CD4-positive, CD25-positive, alpha-beta regulatory T cell (primary cell): ENCODE results near the gene ALOX15. TPM values are rescaled to one million over a fixed set of nuclear protein-coding genes. Genes with fewer than 3 reads are reported as not detected.

ENCODE experiments used
- ATAC-seq, 2 donors: fragments of 150-1000 bp; cut with Tn5 transposase; one replicate each; pipeline ENCODE4 v1.10.0; 2021; ENCODE audit warnings: low read depth in 2 of 2, moderate number of reproducible peaks in 2 of 2, moderate library complexity in 1 of 2
- DNase-seq, 3 donors: peaks; one replicate each; pipeline versions ENCODE4 v3.0.0 to v3.0.0-alpha.2; 2012 to 2022; ENCODE audit warnings: mixed read lengths in 1 of 3
- H3K27ac ChIP-seq: one replicate; pipeline ENCODE4 v1.7.0; 2013; ENCODE audit warnings: mild to moderate bottlenecking, low read length; ENCODE audit not compliant: insufficient read depth, poor library complexity, severe bottlenecking
- H3K27me3 ChIP-seq: one replicate; pipeline ENCODE4 v1.7.0; 2013; ENCODE audit warnings: low read length; ENCODE audit not compliant: control insufficient read depth, insufficient read depth
- H3K36me3 ChIP-seq: one replicate; pipeline ENCODE4 v1.7.0; 2013; ENCODE audit warnings: mild to moderate bottlenecking, low read length, moderate library complexity; ENCODE audit not compliant: control insufficient read depth, insufficient read depth
- H3K4me1 ChIP-seq: 2 replicates; pipeline ENCODE4 v1.7.0; 2013; ENCODE audit warnings: mild to moderate bottlenecking, low read length; ENCODE audit not compliant: insufficient read depth, control insufficient read depth, poor library complexity, severe bottlenecking
- H3K4me3 ChIP-seq: one replicate; pipeline ENCODE4 v1.7.0; 2013; ENCODE audit warnings: low read depth, mild to moderate bottlenecking, low read length, moderate library complexity
- H3K9me3 ChIP-seq, 2 experiments: 1 replicate in 1 of 2; 2 replicates in 1 of 2; pipeline ENCODE4 v1.7.0; 2013; ENCODE audit warnings: low read length in 2 of 2, mild to moderate bottlenecking in 1 of 2, moderate library complexity in 1 of 2; ENCODE audit not compliant: control insufficient read depth in 2 of 2
- H3K27ac Mint-ChIP-seq, 3 donors: one replicate each; pipeline ENCODE4 v1.8.0; 2020 to 2022; ENCODE audit warnings: mild to moderate bottlenecking in 3 of 3, mixed read lengths in 3 of 3, moderate library complexity in 2 of 3
- H3K27me3 Mint-ChIP-seq: one replicate; pipeline ENCODE4 v1.8.0; 2022; ENCODE audit warnings: mild to moderate bottlenecking, mixed read lengths
- H3K36me3 Mint-ChIP-seq: one replicate; pipeline ENCODE4 v1.8.0; 2020; ENCODE audit warnings: mixed read lengths
- H3K4me1 Mint-ChIP-seq, 4 donors: one replicate each; pipeline ENCODE4 v1.8.0; 2020 to 2022; ENCODE audit warnings: mixed read lengths in 4 of 4, mild to moderate bottlenecking in 1 of 4
- H3K4me3 Mint-ChIP-seq, 4 donors: one replicate each; pipeline ENCODE4 v1.8.0; 2020 to 2022; ENCODE audit warnings: mild to moderate bottlenecking in 4 of 4, mixed read lengths in 4 of 4, moderate library complexity in 3 of 4
- H3K9me3 Mint-ChIP-seq, 7 donors: one replicate each; pipeline ENCODE4 v1.8.0; 2020 to 2022; ENCODE audit warnings: mixed read lengths in 7 of 7, mild to moderate bottlenecking in 3 of 7, moderate library complexity in 2 of 7
- polyA plus RNA-seq, 4 donors: library from polyadenylated mRNA; unstranded; fragments of 300-500 nt; fragmentation: Illumina TruSeq; gene quantifications; one replicate each; pipeline ENCODE4 v1.2.3, GENCODE V29; 2021
- total RNA-seq: library from RNA; stranded (reverse); gene quantifications from one replicate; pipeline ENCODE4 v1.2.3, GENCODE V29; 2022

The ALOX15 gene
- total and polyA plus RNA-seq, 5 donors from 2014 or later = not detected

DNA sequence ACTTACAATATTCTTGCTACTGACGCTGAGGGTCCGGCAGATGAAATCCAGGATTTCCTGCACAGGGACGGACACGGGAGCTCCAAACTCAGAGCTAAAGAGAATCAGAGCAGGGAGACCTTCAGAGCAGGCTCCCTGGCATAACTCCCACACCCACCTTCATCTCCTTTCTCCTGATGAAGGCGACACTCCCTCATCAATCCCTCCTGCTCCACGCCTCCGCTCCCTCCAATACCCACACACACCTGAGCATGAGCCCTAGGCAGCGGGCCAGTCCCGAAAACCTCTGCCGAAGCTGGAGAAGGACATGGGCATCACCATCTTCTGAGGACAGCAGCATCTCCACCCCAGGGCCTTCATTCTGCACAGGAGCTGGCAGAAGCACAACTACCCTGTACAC lies 34.3 kb upstream of the ALOX15 start:
- peaks cover 48% of the 10 kb centered on the region for H3K36me3 Mint-ChIP-seq
- DNase-seq (no peak), ATAC-seq (no peak)
- H3K27ac ChIP-seq = no peak overlapping the region
- H3K4me3 ChIP-seq = no peak overlapping the region
- no peaks in the 10 kb centered on the region for H3K9me3 Mint-ChIP-seq
- H3K4me1 ChIP-seq = no peaks in the 10 kb centered on the region
- no peaks in the 10 kb centered on the region for H3K9me3 ChIP-seq
- peaks cover 82% of the 10 kb centered on the region for H3K36me3 ChIP-seq
- H3K27ac Mint-ChIP-seq = no peak overlapping the region
- H3K27me3 ChIP-seq = no peaks in the 10 kb centered on the region
- no peaks in the 10 kb centered on the region for H3K27me3 Mint-ChIP-seq
- H3K4me3 Mint-ChIP-seq = no peak overlapping the region
- peaks cover 0 to 5% (median 0%) of the 10 kb centered on the region in 4 donors for H3K4me1 Mint-ChIP-seq

- H3K36me3 ChIP-seq = peaks cover 79% of the 10 kb centered on the region
- Mint-ChIP-seq H3K36me3 (peaks cover 45% of the 10 kb centered on the region), H3K4me3 (no peak overlapping the region), H3K27me3 (no peaks in the 10 kb centered on the region), H3K27ac (peak overlapping the region in 1 of 3 donors; percentile 41), H3K4me1 (peaks cover 0 to 4% (median 0%) of the 10 kb centered on the region in 4 donors), H3K9me3 (no peaks in the 10 kb centered on the region)
- no peak overlapping the region for H3K27ac ChIP-seq
- no peak overlapping the region for H3K4me3 ChIP-seq
- no peaks in the 10 kb centered on the region for H3K27me3 ChIP-seq
- H3K4me1 ChIP-seq = no peaks in the 10 kb centered on the region
- no peak for DNase-seq
- H3K9me3 ChIP-seq = no peaks in the 10 kb centered on the region
- ATAC-seq = no peak
These were observed 33.2 kb upstream of the ALOX15 start for GRCh38 chr17:4674685-4674998.

DNA sequence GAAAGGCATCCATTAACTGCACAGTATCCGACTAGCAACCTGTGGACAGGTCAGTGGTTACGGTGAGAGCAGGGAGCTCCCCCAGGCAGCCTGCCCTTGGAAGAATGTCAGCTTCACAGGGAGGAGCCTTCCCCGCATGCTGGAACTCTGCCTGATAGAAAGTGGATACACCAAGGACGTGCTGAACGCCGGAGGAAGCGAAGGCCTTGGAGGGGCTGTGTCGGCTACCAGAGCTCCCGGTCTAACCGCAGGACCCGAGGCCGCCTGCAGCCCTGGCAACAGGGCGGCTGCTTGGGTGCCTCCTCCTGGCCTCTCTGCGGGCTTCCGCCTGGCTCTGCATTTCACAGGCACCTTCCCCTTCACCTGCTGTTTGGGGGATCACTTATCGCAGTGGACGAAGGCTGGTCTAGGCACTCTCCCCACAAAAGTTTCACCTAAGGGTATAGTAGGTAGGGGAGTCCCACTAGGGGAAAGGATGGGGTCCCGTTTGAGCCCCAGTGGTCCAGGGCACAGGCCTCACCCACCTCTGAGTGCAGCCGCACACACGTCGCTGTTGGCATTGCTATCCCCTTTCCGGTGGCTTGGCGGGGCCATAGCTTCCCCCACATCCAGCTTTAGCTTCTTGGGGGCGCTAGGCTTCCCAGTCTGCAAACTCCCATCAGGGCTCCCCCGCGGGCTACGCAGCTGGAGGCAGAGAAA lies 32.7 kb upstream of the ALOX15 start:
- peaks cover 76% of the 10 kb centered on the region for H3K36me3 ChIP-seq
- no peaks in the 10 kb centered on the region for H3K27me3 Mint-ChIP-seq
- no peaks in the 10 kb centered on the region for H3K27me3 ChIP-seq
- DNase-seq = no peak
- H3K27ac Mint-ChIP-seq = no peak overlapping the region
- ATAC-seq = no peak
- H3K27ac ChIP-seq = no peak overlapping the region
- no peak overlapping the region for H3K4me3 Mint-ChIP-seq
- no peaks in the 10 kb centered on the region for H3K9me3 ChIP-seq
- H3K36me3 Mint-ChIP-seq = peaks cover 40% of the 10 kb centered on the region
- H3K9me3 Mint-ChIP-seq = no peaks in the 10 kb centered on the region
- H3K4me3 ChIP-seq = no peak overlapping the region
- no peaks in the 10 kb centered on the region for H3K4me1 ChIP-seq
- H3K4me1 Mint-ChIP-seq = peaks cover 0 to 3% (median 0%) of the 10 kb centered on the region in 4 donors

DNA sequence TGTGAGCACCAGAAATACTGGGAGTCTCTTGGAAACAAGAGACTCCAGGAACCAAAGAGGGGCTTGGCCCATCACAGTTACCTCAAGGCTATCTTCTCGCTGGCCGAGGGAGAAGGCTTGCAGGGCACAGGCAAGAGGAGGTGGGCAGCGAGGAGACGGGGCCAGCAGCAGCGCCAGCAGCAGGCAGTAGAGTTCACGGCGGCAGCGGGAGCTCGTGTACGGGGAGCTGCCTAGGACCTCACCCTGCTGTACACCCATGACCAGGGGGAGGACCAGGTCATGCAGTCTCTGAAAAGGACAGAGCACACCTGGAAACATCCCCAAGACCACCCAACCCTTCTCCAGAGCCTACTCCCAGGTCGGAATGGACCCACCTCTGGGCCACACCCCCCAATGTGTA lies 31.7 kb upstream of the ALOX15 start:
- Mint-ChIP-seq H3K4me3 (no peak overlapping the region), H3K36me3 (peaks cover 36% of the 10 kb centered on the region), H3K27me3 (no peaks in the 10 kb centered on the region), H3K4me1 (peaks cover 0 to 3% (median 0%) of the 10 kb centered on the region in 4 donors), H3K9me3 (no peaks in the 10 kb centered on the region), H3K27ac (no peak overlapping the region)
- Histone ChIP-seq H3K4me1 (no peaks in the 10 kb centered on the region), H3K36me3 (peaks cover 66% of the 10 kb centered on the region), H3K9me3 (no peaks in the 10 kb centered on the region), H3K27ac (no peak overlapping the region), H3K27me3 (no peaks in the 10 kb centered on the region), H3K4me3 (no peak overlapping the region)
- DNase-seq (no peak), ATAC-seq (no peak)

GRCh38 chr17:4672751-4673150 lies 31.3 kb upstream of the ALOX15 start:
- no peaks in the 10 kb centered on the region for H3K27me3 Mint-ChIP-seq
- peaks cover 0 to 3% (median 0%) of the 10 kb centered on the region in 4 donors for H3K4me1 Mint-ChIP-seq
- H3K9me3 Mint-ChIP-seq = no peaks in the 10 kb centered on the region
- Histone ChIP-seq H3K27me3 (no peaks in the 10 kb centered on the region), H3K9me3 (no peaks in the 10 kb centered on the region), H3K27ac (no peak overlapping the region), H3K4me3 (no peak overlapping the region), H3K4me1 (no peaks in the 10 kb centered on the region), H3K36me3 (peaks cover 65% of the 10 kb centered on the region)
- DNase-seq (no peak), ATAC-seq (no peak)
- H3K4me3 Mint-ChIP-seq = no peak overlapping the region
- peaks cover 36% of the 10 kb centered on the region for H3K36me3 Mint-ChIP-seq
- H3K27ac Mint-ChIP-seq = no peak overlapping the region

- H3K4me1 ChIP-seq = no peaks in the 10 kb centered on the region
- H3K27ac Mint-ChIP-seq = no peak overlapping the region
- H3K27me3 ChIP-seq = no peaks in the 10 kb centered on the region
- no peak for DNase-seq
- no peak overlapping the region for H3K4me3 ChIP-seq
- no peak overlapping the region for H3K27ac ChIP-seq
- no peaks in the 10 kb centered on the region for H3K9me3 Mint-ChIP-seq
- no peak overlapping the region for H3K4me3 Mint-ChIP-seq
- H3K9me3 ChIP-seq = no peaks in the 10 kb centered on the region
- no peaks in the 10 kb centered on the region for H3K27me3 Mint-ChIP-seq
- H3K36me3 Mint-ChIP-seq = peaks cover 35% of the 10 kb centered on the region
- no peak for ATAC-seq
- H3K4me1 Mint-ChIP-seq = peaks cover 0 to 2% (median 0%) of the 10 kb centered on the region in 4 donors
- peaks cover 63% of the 10 kb centered on the region for H3K36me3 ChIP-seq
These were observed 30.7 kb upstream of the ALOX15 start for GRCh38 chr17:4672055-4672630.

- H3K27me3 ChIP-seq = no peaks in the 10 kb centered on the region
- no peaks in the 10 kb centered on the region for H3K4me1 ChIP-seq
- H3K4me1 Mint-ChIP-seq = no peaks in the 10 kb centered on the region
- peaks cover 16% of the 10 kb centered on the region for H3K36me3 ChIP-seq
- no peak overlapping the region for H3K4me3 Mint-ChIP-seq
- no peak overlapping the region for H3K27ac ChIP-seq
- no peak overlapping the region for H3K4me3 ChIP-seq
- H3K9me3 ChIP-seq = no peaks in the 10 kb centered on the region
- H3K27ac Mint-ChIP-seq = no peak overlapping the region
- peaks cover 17% of the 10 kb centered on the region for H3K36me3 Mint-ChIP-seq
- H3K27me3 Mint-ChIP-seq = peaks cover 10% of the 10 kb centered on the region
- DNase-seq (no peak), ATAC-seq (no peak)
- H3K9me3 Mint-ChIP-seq = no peaks in the 10 kb centered on the region
These were observed 25.7 kb upstream of the ALOX15 start for GRCh38 chr17:4667166-4667565.

DNA sequence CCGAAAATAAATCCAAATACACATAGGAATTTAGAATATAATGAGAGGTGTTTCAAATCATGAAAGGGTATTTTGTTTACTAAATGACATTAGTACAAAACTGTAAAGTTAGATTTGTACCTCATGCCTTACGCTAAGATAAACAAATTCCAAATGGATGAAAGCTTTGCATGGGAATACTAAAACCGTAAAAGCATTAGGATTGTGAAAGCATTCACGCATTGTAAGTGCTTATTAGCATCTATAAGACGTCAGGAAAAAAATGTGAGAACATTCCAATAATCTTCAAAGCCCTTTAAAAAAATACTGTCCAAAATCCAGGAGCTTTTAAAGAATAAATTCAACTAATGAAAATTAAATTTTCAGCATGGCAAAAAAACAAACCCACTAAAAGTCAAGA lies 24.8 kb upstream of the ALOX15 start:
- ATAC-seq = no peak
- DNase-seq = no peak
- Histone ChIP-seq H3K27ac (no peak overlapping the region), H3K4me1 (no peaks in the 10 kb centered on the region), H3K27me3 (no peaks in the 10 kb centered on the region), H3K9me3 (no peaks in the 10 kb centered on the region), H3K36me3 (peaks cover 8% of the 10 kb centered on the region), H3K4me3 (no peak overlapping the region)
- peaks cover 12% of the 10 kb centered on the region for H3K36me3 Mint-ChIP-seq
- H3K4me1 Mint-ChIP-seq = no peaks in the 10 kb centered on the region
- H3K27me3 Mint-ChIP-seq = peaks cover 11% of the 10 kb centered on the region
- no peaks in the 10 kb centered on the region for H3K9me3 Mint-ChIP-seq
- no peak overlapping the region for H3K27ac Mint-ChIP-seq
- H3K4me3 Mint-ChIP-seq = no peak overlapping the region
